DMS153 treated with DMSO at 0.1 percent for 48 hours (cell line): ENCODE data around the gene SEMA4D.

Experiments
- DNase-seq: peaks from one replicate; lab custom pipeline; 2025; ENCODE audit not compliant: unreplicated experiment; lab: John Stamatoyannopoulos, UW

SEMA4D gene

DNA sequence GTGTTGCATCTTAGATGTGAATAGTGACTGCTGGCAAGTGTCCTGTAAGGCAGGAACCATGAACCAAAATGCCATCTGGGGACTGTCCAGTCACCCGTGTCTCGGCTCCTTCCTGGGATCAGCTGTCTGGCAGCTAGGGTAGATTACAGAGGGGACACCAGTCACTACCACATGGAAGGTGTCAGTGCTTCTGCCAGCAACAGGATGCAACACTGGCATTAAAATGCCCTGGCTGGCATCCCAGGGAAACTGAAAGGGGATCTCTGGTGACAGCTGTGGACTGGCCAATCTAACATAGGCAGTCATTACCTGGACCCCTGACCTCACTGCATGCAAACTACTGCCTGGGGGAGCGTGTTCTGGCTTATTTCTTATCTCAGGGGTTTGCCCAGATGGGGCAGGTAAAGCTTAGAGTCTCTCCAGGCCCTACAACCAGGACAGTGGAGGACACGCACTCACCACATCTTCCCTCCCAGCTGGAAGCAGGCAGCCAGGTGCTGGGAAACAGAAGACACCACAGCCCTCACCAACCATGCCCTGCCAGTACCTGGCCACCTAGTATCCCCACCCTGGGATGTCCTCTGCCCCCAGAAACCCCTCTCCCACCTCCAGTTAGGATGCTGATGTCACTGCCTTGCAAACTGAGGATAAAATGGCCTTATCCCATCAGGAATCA is 83.8 kb downstream of the SEMA4D start:
- no peak for DNase-seq

GRCh38 chr9:89412951-89413350 is 85.0 kb downstream of the SEMA4D start:
- DNase-seq, result no peak

DNA sequence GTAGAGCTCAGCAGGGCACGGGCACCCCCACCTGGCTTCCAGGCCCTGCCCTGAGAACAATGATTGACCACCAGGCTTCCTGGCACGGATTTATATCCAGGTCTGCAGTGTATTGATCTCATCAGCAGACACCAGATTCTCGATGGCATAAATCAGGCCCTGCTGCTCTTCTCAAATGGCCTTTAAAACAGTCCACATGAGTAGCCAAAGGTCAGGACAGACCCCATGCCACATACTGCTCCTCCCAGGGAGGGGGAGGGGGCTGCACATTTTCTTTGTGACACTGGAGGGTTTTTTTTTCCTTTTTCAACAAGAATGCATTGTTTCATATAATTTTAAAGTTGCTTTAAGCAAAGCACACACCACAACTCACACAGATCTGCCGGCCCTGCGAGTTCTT is 85.4 kb downstream of the SEMA4D start:
- no peak for DNase-seq

DNA sequence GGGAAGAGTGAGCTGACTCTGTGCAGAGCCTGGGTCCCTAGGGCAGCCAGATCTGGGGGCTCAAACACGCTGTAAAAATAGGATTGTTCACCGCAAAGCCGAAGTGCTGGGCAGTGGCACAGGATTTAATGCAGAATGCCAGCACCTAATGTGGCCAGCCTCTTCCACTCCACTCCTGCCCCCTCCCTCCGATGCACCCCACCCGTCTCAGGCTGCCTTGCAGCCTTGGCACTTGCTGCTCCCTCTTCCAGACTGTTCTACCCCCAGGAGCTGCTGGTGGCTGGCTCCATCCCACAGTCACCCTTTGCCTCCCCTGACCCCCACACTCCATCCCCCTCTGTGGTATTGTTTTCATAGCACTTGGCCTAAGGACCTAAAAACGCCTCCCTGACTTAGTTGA is 86.2 kb downstream of the SEMA4D start:
- DNase-seq, result no peak

- no peak for DNase-seq
Measured at GRCh38 chr9:89410641-89411350, 87.1 kb downstream of the SEMA4D start.

- no peak for DNase-seq
Measured at GRCh38 chr9:89410022-89410421, 87.9 kb downstream of the SEMA4D start.

DNA sequence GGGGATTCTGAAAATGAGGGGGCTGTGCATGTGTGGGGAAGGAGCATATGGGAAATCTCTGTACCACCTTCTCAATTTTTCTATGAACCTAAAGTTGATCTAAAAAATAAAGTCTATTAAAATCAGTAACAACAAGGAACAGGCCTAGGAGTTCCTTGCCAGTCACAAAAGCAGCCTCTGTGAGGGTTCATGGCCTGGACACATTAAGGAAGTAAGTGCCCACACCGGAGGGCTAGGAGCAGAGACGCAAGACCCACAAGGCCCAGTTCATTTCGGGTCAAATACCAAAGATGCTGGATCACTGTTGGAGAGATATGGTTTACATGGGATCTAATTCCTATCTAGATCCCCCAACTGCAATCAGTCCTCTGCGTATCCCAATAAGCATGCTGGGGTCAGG is 88.4 kb downstream of the SEMA4D start:
- DNase-seq, result no peak

DNA sequence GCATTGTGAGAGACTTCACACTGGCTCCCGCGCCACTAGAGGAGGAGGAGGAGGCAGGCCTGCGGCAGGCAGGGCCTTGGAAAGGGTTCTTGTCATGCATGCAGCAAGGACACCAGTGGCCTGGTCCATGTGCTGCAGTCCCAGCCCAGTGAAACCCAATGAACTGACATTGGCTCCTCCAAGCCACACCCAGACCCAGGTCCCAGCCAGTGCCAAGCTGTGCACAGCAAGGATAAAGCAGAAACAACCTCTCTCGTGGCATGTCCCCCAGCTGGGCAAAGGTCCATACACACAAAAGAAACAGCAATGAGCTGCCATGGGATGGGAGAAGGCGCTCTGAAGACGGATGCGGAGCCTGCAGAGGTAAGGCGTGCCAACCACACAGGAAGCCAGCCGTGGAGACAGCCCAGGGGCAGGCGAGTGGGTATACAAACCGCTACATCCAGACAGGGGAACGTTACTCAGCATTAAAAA is 89.2 kb downstream of the SEMA4D start:
- no peak for DNase-seq

DNA sequence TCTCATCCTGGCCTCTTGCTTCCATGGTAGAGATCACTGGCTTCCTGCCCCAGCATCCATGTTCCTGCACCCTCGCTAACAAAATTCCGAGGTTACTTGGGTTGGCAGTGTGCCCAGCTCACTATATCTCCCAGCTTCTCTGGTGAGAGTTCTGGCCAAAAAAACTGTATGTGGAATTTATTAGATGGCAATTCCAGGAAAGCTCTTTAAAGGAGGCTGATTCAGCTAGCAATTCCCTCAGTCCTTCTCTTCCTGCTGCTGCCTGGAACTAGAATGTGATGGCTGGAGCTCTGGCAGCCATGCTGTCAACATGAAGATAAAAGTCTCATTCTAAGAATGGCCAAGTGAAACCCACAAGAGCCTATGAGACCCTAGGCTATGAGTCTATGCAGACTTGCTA is 90.8 kb downstream of the SEMA4D start:
- no peak for DNase-seq

GRCh38 chr9:89405826-89406225 is 92.1 kb downstream of the SEMA4D start:
- DNase-seq, result no peak

GRCh38 chr9:89404074-89404473 is 93.8 kb downstream of the SEMA4D start:
- no peak for DNase-seq

DNA sequence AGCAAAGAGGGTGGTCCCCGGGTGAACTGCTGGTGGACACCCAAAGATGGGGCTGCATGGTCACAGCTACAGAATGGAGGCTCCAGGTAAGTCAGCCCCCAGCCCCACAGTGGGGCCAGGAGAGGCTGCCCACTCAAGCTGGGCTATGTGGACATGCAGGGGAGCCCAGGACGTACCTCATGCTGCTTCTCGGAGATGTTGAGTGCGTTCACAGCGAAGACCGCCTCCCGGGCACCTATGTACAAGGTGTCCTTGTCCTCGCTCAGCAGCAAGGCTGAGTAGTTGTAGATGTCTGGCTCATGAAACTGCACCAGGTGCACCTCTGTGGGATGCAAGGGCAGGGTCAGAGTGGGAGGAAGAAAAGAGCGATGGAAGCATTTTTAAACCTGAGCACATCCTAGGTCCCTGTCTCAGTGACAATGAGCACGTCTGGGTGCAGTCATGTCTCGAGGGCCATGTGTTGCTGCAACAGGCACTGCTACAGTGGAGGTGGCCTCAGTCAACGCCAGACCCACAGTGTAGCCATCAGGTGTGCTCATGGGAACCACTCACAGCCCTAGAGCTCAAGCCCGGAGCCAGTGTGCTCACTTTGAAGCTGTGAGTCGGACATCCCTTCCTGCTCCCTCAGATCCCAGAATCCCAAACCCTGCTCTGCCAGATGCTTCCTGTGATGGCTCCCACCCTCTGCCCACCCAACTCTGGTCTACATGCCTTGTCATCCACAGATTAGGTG is 95.1 kb downstream of the SEMA4D start:
- DNase-seq, result no peak

- DNase-seq, result no peak
Measured at GRCh38 chr9:89400403-89401116, 97.4 kb downstream of the SEMA4D start.

DNA sequence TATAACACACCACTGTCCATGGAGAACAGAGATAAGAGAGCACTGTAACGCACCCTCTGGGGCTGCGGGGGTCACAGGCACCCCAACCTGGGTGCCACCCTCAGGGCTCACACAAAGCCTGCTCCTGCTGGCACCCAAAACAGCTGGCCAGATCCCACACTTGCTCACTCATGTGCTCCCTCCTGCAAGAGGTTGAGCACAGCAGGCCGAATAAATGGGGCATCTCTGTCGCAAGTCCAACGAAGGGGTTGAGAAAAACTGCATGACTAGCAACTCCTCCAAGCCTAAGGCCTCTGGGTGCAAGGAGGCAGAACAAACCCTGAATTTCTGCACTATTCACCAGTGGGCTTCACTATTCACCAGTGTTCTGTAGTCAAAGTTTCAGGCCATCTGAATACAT is 99.3 kb downstream of the SEMA4D start:
- DNase-seq, result no peak

- no peak for DNase-seq
Measured at GRCh38 chr9:89397471-89397870, 100.4 kb downstream of the SEMA4D start.

DNA sequence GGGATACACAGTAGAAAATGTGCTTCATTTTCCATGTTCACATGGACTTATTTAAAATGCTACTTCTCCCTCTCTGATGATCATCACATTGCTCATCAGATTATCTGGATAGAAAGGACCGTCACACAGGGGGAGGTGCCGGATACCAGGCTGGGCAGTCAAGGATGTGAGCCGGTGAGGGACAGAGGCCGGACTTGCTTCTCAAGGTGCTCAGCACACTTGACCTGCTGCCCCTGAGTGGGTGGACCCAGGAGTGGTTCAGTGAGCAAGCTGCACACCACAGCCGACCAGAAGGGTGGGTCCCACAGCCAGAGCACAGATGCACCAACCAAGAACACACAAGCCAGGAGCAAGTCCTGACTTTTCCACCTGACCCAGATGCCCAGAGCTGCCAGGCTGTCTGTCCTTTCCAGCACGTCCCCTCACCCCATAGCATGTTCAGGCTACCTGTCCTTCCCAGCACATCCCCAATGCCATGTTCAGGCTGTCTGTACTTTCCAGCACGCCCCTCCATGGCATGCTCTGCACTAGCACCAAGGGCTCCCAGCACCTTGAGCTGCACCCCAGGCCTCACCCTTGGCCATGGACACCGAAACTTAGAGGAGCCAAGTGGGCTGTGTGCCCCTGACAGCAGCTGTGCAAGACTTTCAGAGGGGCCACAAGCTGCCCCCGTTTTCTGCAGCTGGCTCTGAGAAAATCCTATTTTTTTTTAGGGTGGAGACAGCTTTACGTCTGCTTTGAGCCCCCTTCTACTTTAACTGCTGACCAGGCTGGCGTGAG is 101.8 kb downstream of the SEMA4D start:
- DNase-seq, result no peak

- no peak for DNase-seq
Measured at GRCh38 chr9:89394412-89394811, 103.5 kb downstream of the SEMA4D start.

GRCh38 chr9:89391585-89391984 is 106.3 kb downstream of the SEMA4D start:
- no peak for DNase-seq

DNA sequence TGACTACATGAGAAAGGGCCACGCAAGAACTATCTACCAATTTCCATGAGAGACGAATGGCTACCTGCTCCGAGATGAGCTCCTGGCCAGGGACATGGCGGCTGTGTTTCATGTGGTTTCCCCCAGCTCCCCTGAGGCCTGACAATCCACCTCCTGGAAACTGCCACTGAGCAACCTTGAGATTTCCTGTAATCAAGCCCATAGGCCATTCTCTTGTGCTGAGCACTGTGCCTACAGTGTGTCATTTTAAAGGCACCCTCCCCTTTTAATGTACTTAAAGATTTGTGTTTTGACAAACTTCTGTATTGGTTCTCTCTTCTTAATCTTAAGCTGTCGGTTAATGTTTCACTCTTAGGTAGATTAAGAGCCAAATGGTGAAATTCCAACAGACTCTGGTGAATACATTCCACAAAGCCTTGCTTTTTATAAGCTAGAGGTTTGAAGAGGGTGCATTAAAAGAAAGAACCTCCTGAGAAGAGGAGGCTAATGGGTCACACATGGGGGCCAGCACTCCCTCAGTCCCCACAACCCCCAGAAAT is 107.3 kb downstream of the SEMA4D start:
- no peak for DNase-seq

DNA sequence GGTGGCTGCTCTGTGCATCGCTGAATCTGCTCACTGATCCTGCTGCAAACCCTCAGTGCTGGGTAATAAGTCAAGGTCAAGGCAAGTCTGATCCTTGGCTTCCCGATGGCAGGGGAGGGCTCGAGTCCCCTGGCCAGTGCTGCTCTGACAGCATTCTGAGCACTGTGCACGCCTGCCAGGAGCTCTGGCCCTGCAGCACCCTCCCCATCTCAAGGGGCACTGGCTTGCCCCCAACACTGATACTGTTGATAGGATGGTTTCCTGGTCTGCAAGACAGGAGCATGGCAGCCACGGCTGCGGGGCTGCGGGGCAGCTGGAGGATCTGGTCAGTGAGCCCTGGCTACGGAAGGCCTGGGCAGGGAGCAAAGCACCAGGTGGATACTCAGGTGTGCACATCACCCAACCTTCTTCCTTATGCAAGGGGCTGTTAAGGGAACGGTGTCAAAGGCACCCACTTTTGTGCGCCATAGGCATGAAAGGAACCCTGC is 107.8 kb downstream of the SEMA4D start:
- no peak for DNase-seq
